ENCODE data around the gene SNX5.
"Not testable (repeated sequence)": the region's sequence is repeated elsewhere in the genome, so short reads cannot be mapped to it uniquely, and the experiment has no call there.

Gene SNX5

DNA sequence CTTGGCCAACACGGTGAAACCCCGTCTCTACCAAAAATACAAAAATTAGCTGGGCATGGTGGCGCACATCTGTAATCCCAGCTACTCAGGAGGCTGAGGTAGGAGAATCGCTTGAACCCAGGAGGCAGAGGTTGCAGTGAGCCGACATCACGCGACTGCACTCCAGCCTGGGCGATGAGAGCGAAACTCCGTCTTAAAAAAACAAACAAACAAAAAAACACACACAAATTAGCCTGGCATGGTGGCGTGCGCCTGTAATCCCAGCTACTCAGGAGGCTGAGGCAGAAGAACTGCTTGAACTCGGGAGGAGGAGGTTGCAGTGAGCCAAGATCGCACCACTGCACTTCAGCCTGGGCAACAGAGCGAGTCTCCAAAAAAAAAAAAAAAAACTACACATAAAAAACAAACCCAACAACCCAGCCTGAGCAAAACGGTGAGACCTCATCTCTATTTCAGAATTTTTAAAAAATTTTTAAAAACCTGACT lies 8.2 kb downstream of the SNX5 start:
- not testable (repeated sequence) for DNase-seq

DNA sequence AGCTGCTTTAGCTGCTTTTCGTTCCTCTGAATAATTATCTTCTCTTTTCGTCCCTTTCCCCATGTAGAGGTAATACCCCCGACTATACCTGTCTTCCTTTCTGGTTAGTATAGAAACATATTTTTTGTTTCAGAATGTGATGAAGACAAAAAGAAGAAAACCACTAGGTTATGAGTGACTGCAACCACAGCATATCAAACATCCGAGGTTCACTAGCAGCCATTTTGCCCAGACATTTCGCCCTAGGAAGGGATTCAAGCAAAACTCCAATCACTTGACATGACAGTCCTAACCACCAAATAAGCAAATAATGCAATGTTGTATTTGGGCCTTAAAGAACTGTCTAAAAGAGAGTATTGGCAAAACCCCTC lies 9.4 kb downstream of the SNX5 start:
- no peak for DNase-seq

DNA sequence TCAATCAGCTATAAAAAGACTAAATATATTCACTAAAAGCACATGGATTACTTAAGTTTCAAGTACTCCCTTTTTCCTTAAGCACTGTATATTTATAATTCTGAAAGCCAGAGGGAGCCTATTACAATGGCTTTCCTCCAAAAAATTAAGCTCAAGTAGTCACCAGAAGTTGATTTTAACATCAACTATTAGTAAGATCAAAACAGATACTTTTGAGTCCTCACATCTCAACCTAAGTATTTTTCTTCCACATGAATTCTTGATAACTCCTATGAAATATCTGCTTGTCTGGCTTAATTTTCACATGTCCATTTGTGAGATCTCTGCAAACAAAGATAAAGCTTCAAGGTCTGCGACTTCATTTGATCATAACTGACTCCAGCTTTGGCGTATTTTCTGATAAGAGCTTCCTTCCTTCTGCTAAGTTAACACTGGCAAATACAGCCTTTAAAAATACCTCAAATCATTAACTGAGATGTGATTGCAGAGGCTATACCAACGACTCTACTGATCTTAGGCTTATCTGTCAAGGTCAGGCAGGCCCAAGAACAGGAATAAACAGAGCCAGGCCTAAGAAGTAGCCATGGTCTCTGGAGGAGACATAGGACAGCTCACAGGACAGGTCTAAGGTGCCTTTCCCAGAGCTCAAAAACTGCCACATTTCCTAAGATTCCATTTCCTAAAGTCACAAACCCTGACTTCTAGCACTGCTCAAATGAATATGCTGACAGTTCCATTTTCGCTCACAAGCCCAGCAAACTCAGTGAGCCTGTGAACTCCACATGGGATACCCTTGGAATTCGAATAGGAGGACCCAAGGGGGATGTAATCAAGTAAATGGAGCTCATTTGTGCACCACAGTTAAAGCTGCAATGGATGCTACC lies 10.0 kb downstream of the SNX5 start:
- DNase-seq = no peak

DNA sequence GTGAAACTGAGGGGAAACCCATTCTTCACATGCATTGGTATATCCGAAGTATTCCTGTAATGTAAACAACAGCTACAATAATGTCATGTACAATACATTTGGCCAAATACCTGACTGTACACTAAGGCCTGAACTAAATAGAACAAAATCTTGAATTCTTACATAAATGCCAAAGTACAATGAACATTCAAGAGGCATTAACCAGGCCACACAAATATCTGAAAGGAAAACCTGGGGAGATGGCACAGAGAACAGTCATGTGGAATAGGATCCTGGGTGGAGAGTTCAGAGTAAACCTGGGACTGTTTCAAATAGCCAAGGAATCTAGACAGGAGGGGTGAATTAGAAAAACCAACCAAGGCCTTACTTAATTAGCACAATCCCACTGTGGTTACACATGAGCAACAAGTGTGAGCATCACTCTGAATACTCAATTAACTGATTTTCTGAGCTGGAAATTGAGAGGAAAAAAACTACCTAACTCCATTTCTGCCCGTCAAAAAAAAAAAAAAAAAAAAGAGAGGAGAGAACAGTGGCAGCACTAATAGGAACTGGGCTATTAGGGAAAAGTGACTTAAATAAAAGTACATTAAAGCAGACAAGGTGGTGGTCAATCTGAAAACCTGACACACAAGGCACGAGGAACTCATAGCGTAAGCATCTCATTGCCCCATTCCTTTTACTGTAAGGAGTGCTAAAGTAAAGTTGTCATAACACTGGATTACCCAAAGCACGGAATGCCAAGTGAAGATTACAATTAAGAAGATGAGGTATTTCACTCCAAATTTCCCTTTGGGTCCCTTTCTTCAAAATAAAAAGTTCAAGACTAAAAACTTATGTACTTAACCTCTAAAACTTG lies 10.9 kb downstream of the SNX5 start:
- DNase-seq = no peak

DNA sequence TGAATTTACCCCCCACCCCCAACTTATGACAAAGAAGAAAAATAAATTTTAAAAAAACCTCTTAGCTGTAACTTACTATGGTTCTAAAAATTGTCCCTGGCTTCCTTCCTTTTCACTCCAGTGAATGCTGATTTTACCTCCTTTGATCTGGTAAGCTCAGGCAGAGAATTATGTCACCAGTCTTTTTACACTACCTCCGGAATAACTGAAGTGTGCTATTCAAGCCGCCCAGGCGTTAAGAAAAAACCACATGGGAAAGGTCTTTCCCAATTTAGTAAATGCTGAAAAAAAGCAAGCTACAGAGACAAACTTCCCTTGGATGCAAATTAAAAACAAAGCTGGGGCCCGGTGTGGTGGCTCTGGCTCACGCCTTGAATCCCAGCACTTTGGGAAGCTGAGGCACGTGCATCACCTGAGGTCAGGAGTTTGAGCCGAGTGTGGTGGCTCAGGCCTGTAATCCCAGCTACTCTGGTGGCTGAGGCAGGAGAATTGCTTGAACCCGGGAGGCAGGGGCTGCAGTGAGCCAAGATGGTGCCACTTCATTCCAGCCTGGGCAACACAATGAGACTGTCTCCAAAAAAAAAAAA lies 12.4 kb downstream of the SNX5 start:
- DNase-seq = no peak

DNA sequence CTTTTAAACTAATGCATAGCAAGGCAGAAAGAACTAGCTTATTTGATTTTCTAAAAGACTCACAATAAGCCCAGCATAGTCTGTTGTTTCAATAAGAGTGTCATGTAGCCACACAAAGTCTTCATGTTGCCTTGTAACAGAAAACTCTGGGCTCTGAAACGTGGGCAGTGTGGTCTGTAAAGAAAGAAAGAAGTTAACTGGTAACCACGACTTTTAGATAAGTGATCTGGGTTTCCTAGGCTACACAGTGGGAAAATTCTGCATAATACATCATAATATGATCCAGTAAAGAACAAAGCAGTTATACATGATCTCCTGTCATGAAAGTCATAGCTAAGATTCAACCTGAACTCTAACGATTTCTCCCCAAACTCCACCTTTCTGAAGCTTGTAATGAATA lies 13.3 kb downstream of the SNX5 start:
- DNase-seq = no peak

DNA sequence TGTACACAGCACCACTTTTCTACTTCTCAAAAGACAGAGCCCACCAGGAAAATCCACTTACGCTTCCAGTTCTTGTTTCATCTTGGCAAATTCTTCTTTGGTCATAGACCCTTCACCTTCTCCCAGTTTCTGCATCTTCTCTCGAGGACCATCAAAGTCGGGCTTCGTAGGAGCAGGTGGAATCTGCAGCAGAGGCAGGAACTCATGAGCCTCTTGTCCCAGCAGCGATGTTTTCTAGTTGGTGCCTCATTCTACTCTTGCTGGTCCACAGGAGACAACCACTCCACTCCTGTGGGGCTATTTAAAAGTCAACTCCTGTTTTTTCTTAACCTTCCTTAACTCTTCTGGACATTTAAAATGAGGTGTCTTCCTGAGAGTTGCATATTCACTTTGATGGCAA lies 14.7 kb downstream of the SNX5 start:
- DNase-seq = no peak

DNA sequence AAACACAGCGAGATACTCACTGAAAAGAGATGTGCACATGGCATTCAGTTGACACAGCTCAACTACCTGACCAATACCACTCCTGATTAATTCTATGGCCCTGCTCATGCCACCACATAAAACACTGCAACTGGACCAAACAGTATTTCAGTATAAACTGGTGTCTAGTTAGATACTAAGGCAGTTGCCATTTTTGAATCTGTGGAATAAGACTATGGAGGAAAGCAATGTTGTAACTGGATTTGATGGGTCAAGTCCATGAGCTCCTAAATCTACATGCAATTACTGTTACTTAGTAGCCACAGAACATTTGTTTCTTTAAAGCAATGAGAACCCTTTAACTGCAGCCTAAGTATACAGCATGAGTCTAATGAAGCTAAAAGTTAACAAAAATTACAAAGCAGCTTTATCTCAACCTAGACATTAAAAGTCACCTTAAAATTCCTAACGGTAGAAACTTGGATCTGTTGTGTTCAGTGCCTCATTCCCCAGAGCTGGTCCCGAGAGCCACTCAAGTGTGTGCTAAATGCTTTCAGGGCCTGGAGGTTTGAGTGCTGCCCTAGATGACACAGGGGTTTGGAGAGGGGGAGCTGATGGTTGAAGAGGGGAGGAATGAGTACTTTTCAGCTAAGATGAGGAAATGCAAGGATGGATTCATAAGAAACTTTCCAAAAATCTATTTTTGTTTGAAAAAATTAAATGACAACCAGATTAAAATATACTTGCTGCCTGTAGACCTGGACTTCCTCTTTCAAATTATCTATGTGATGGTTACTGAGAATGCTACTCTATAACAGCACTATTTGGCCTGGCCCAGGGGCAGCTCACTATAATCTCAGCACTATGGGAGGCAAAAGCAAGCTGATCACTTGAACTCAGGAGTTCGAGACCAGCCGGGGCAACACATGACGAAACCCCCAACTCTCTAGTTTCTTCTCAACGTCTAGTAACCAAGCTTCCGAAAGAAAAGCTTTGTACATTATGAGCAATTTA lies 15.6 kb downstream of the SNX5 start:
- DNase-seq = no peak

DNA sequence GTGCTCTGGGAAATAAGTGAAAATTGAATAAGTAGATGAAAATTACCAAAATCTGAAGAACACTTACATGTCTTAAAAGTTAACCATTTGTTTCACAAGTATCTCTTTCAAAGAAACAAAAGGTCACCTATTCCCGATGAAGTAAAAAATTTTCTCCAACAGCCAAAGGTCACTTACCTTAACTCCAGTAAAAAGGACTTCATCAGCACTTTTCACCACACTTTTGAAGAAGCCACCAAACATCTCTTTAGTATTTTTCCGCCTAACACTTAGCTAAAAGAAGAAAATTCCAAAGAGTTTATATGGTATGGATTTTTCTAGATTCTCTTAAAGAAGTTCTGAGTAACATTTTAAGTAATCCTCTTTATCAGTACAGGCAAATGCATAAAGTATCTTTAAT lies 17.3 kb downstream of the SNX5 start:
- DNase-seq = no peak

DNA sequence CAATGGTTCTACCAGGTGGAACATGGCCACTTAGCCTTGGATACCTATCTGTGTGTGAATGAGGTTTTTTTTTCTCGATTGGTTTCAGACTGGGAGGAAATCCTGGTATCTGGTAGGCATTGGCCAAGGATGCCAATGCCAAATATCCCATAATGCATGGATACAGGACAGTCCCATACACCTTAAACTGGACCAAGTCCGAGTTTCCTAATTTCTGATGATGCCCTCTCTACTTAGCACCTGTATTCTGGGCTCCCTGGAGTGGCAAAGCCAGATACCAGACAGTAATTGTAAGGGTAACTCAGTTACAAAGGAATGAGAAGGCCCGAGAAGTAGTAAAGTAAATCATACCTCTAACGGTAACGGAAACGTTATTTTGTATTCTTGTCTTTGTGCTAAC lies 17.9 kb downstream of the SNX5 start:
- DNase-seq = no peak

DNA sequence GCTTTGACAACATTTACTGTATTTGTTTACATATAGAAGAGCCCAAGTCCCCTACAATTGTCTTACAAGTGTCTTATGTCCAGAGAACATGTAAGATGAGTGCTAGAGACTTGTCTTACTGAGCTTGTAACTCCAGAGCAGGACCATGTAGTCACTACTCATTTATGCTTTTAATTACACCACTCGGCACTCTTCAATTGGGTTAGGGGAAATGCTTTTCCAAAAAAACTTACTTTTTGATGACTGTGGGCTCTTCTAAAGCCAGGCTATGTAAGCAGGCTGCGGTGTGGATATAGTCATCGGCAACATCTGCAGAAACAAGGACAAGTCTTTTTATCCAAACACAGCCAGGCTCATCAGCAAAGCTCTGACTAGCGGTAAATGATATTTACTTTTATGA lies 18.7 kb downstream of the SNX5 start:
- no peak for DNase-seq

DNA sequence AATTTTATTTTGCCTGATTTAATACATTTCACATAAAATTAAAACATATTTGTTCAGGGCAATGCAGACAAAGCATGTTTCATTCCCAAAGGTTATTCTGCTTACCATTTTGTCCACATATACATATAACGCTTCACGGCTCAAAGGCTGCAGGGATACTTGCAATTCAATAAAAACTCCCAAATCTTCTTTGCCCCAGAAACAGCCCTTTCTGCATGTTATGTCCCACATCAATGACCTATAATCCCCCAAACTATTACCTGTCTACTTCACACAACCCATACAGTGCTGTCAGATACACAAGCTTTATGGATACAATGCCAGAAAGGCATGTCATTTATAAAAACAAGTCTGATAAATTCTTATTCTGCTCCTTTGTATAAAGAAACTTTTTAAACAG lies 20.2 kb downstream of the SNX5 start:
- no peak for DNase-seq

DNA sequence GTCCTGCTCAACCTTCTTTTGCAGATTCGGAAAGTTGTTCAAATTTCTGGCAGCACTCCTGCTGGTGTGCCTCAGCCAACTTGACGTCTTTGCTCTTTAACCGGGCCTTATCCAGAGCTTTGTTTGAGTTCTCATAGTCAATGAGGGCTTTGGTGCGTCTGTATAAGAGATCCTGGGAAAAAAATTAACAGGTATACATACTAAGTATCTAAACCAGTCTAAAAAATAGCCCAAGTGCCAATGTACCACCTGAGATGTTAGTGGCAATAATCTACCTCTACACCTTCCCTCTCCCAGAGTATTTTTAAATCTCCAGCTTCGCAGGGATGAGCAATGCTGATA lies 21.1 kb downstream of the SNX5 start:
- no peak for DNase-seq

DNA sequence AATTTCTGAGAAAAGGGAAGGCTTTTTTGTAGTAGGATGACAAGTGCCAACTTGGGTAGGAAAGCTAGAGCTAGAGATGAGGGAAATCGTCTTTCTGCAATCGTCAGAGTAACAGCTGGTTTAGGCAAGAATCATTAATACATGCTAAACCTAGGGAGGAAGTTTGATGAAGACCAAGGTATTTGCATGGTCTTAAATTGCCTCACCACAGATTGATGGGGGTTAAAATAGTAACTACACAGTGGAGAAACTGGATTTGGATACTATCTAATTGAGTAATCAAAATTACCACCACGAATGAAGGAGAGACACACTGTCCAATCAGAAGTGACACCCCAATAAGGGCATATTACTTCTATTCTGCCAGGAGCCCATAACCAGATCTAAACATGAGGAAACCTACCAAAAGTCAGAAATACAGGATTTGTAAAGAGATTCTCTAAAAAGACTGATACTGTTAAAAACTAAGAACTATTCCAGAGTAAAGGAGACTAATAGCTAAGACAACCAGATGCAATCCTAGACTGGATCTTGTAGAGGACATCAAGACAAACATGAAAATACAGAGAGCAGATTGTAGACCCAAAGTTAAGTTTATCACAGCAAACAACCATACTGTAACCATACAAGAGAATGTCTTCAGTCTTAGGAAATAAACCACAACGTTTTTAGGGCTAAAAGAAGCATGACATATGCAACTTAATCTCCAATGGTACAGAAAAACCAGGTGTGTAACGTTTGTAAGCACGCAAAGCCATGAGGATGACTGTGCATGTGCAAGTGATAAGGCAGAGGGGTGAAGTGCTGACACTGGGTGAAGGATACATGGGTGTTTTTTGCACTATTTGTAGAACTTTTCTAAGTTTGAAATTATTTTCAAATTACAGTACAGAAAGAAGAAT lies 21.8 kb downstream of the SNX5 start:
- DNase-seq = no peak

DNA sequence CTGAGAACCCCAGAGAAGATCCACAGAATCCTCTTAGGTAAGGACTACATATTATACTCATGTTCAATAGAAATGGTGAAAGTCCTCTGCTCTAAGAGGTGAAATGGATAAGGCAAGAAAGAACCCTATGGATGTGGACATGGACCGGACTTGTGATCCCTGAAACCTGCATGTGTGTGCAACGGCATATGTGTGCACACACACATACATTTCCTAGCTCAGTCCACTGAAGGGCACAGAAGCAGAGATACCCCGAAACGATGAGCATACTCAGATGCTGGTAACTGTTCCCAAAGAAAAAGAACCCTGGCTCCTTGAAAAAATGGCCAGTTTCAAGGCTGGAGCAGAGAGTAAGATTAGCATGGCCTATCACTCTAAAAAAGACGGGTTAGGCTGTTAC lies 22.6 kb downstream of the SNX5 start:
- DNase-seq = no peak

DNA sequence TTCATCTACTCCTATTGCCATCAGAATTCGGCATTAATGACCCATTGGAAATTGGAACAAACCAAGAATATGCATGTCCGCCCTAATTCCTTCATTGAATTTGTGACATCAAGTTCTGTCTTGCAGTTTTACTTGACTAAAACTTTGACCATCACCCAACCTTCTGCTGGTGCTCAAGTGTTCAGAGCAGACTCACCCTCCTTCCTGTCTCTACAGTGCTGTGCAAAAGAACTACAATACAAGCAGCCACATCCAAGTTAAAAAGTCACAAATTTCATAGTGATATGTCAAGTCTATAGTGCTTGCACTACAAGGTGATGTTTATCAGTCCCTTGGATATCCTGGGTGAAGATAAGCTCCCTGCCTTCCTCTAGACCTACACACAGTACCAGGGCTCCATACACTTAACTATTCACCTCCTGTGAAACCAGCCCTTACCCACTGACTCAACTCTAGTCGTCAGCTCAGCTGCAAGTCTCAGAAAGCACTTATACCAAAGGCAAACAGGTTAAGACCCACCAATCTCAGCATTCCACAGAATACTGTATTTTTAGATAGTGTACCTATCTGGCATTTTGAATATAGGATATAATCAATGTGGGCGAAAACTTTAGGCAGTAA lies 23.6 kb downstream of the SNX5 start:
- no peak for DNase-seq

DNA sequence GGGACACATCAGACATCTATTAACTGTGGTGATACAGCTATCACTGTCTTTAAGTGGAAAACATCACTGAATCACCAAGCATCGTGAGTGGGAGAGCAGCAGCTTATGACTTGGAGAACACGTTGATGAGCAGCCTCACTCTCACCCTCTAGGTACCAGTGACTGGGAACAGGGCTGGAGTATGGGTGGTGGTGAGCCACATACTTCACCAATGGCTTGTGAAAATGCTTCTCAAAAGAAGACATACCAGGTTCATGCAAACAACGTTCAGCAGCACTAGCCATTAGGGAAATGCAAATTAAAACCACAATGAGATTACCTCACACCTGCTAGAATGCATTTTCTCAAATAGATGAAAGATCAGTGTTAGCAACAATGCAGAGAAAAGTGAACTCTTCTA lies 25.3 kb downstream of the SNX5 start:
- no peak for DNase-seq

DNA sequence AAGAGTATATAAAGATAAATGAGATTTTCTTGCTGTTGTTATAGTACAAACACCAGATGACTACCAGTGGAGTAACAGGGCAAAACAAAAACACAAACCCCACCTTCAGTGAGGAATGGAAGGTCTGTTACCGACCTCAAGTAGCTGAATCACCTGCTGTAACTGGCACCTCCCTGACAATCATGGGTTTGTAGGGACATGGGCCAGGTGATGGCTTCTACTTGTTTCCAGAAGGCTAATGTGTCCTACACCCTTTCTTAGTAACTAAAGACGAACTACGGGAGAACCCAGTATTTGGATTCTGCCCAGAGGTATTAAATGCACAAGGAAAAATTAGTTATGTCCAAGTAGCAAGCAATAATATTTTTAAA lies 26.8 kb downstream of the SNX5 start:
- DNase-seq = no peak

DNA sequence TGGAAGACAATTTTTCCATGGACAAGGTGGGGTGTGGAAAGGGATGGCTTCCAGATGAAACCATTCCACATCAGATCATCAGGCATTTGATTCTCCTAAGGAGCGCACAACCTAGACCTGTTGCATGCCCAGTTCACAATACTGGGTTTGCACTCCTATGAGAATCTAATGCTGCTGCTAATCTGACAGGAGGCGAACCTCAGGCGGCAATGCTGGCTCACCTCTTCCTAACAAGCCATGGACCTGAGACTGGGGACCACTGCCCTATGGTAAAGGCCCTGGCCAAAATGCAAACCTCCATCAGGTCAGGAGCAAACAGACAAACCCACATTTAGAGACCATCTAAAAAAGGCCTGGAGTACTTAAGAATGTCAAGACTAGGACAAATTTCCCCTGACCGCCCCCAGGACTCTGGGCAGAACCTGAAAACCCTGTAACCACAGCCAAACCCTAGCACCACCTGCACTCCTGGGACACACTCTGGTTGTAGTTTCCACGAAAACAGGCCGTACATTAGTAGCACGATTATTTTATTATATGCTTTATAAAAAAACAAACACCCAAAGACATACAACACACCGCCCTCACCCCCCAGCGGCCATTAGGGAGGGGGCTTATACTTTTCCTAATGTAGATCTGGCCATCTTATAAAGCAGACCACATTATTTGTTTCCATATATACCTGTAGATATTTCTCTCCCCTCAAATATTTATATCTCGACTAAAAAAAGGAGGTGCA lies 27.3 kb downstream of the SNX5 start:
- no peak for DNase-seq
